A549 (cell line): ENCODE data around the gene UNKL.

Experiments
- ESRRA ChIP-seq: fragments of 150-350 bp; IDR thresholded peaks from 2 replicates; pipeline ENCODE4 v1.6.1; 2014; ENCODE audit warnings: mild to moderate bottlenecking, low read length, borderline replicate concordance
- FOSL2 ChIP-seq, 2 experiments: fragments of 450-650 bp in 1 of 2; fragments of >200 bp in 1 of 2; sonication (Bioruptor Twin) in 1 of 2; formaldehyde crosslinking; IDR thresholded peaks; 2 replicates each; pipeline versions ENCODE4 v1.5.0 to v1.6.1; 2016 to 2020; ENCODE audit warnings: mild to moderate bottlenecking in 1 of 2, moderate library complexity in 1 of 2
- HMGXB4 ChIP-seq: fragments of 250-450 bp; sonication (Bioruptor Pico); IDR thresholded peaks from 2 replicates; pipeline ENCODE4 v1.5.0; 2021; ENCODE audit warnings: mild to moderate bottlenecking, moderate library complexity, borderline replicate concordance
- HOXA7 ChIP-seq: fragments of 250-450 bp; sonication (Bioruptor Pico); IDR thresholded peaks from 2 replicates; pipeline ENCODE4 v1.5.0; 2020; ENCODE audit warnings: mild to moderate bottlenecking, moderate library complexity
- MAX ChIP-seq: IDR thresholded peaks from 2 replicates; pipeline ENCODE4 v1.6.1; 2012
- PHF8 ChIP-seq: fragments of 200-600 bp; sonication (generic); IDR thresholded peaks from 2 replicates; pipeline ENCODE4 v1.6.1; 2016; ENCODE audit warnings: low read depth, mild to moderate bottlenecking, antibody characterized with exemption, moderate library complexity, borderline replicate concordance
- POLR2A ChIP-seq: IDR thresholded peaks from 2 replicates; pipeline ENCODE4 v1.6.1; 2012; ENCODE audit warnings: mild to moderate bottlenecking, low read length
- RAD21 ChIP-seq, 2 experiments: fragments of >200 bp in 1 of 2; sonication (Bioruptor Twin) in 1 of 2; formaldehyde crosslinking in 1 of 2; IDR thresholded peaks in 1 of 2; conservative IDR thresholded peaks in 1 of 2; 2 replicates in 1 of 2; 3 replicates in 1 of 2; pipeline ENCODE4 v1.6.1; 2012 to 2018; ENCODE audit warnings: inconsistent platforms in 1 of 2
- RARB ChIP-seq: fragments of 250-450 bp; sonication (Bioruptor Pico); IDR thresholded peaks from 2 replicates; pipeline ENCODE4 v1.8.0; 2021; ENCODE audit warnings: mild to moderate bottlenecking, moderate library complexity
- SREBF2 ChIP-seq: fragments of 450-650 bp; IDR thresholded peaks from 2 replicates; pipeline ENCODE4 v1.6.1; 2014; ENCODE audit warnings: mild to moderate bottlenecking, moderate library complexity
- ZFP36 ChIP-seq: fragments of 450-650 bp; IDR thresholded peaks from 2 replicates; pipeline ENCODE4 v1.6.1; 2014; ENCODE audit warnings: borderline replicate concordance; ENCODE audit not compliant: partially characterized antibody
- TF ChIP-seq, protein P1 (sequence below): fragments of >200 bp; sonication (Bioruptor Twin); formaldehyde crosslinking; IDR thresholded peaks from 3 replicates; pipeline ENCODE4 v1.5.1; 2016

DNA sequence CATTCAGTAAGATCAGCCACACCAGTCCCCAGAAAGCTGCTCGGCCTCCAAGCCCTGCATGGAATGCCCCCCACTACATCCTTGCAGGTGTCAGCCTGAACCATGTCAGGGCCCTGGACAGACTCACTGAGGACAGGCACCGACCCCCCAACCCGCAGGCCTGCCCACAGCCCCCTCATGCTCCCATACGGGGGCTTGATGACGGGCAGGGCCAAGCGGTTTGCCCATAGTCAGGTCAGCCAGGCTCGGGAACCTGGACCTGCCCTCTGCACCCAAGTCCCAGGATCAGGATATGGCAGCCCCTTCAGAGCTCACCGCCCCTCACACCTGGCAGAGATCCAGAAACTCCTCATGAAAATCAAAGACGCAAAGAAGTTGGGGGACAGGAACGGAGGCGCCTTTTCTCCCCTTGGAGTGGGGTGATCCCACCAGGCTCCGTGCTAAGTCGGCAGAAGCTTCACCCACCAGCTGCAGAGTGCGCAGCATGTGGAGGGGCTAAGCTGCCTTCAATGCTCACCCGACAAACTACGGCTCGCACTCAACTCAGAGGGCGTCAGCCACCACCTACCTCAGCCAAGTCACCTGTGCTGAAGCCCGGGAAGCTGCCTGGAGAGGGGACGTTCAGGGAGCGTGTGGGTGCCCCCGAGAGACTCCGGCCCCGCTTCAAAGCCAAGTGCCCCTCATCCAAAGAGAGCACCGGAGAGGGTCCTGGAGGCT lies 36.3 kb downstream of the UNKL start:
- TF ChIP-seq SREBF2 = no peak
- TF ChIP-seq POLR2A = 0 out of 2 replicates have a peak, but pooled peaks have one; percentile 9
- TF ChIP-seq MAX = no peak; the same call in none of the 2 replicates
- TF ChIP-seq, protein P1, sequence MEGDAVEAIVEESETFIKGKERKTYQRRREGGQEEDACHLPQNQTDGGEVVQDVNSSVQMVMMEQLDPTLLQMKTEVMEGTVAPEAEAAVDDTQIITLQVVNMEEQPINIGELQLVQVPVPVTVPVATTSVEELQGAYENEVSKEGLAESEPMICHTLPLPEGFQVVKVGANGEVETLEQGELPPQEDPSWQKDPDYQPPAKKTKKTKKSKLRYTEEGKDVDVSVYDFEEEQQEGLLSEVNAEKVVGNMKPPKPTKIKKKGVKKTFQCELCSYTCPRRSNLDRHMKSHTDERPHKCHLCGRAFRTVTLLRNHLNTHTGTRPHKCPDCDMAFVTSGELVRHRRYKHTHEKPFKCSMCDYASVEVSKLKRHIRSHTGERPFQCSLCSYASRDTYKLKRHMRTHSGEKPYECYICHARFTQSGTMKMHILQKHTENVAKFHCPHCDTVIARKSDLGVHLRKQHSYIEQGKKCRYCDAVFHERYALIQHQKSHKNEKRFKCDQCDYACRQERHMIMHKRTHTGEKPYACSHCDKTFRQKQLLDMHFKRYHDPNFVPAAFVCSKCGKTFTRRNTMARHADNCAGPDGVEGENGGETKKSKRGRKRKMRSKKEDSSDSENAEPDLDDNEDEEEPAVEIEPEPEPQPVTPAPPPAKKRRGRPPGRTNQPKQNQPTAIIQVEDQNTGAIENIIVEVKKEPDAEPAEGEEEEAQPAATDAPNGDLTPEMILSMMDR = no peak
- no peak for TF ChIP-seq RARB (CRISPR knock-in tag)
- no peak for TF ChIP-seq ESRRA
- TF ChIP-seq FOSL2 (IDR thresholded peaks at IDR 0.05) = no peak
- no peak for TF ChIP-seq FOSL2 (CRISPR knock-in tag; IDR thresholded peaks at IDR 0.05)
- TF ChIP-seq ZFP36 = no peak
- no peak for TF ChIP-seq HOXA7
- TF ChIP-seq HMGXB4 (CRISPR knock-in tag) = no peak
- TF ChIP-seq RAD21 (conservative IDR thresholded peaks at IDR 0.05 in 1 of 2, IDR thresholded peaks at IDR 0.05 in 1 of 2) = no peak
- no peak for TF ChIP-seq PHF8
